OCI-LY7 (cell line): ENCODE data around the gene AOC3. TPM values are rescaled to one million over a fixed set of nuclear protein-coding genes. Genes with fewer than 3 reads are reported as not detected.

Source experiments
- BruUV-seq: library from RNA; stranded (reverse); fragments of 400-500 nt; replicated peaks from 2 replicates; lab custom pipeline; 2021; lab: Mats Ljungman, UMichigan
- CTCF ChIA-PET: fragments of 300-600 bp; sonication (Branson Sonifier 250); formaldehyde crosslinking; loops from one replicate; lab custom pipeline; 2022; ENCODE audit warnings: antibody characterized with exemption; ENCODE audit not compliant: unreplicated experiment; lab: Charles Lee
- POLR2A ChIA-PET: fragments of 300-600 bp; sonication (Branson Sonifier 250); formaldehyde crosslinking; loops from one replicate; lab custom pipeline; 2022; ENCODE audit warnings: antibody characterized with exemption; lab: Charles Lee
- DNase-seq: peaks from one replicate; pipeline ENCODE4 v3.0.0-alpha.2; 2015; ENCODE audit warnings: low spot score
- H2AFZ ChIP-seq: fragments of 200-600 bp; sonication (generic), shearing (Covaris generic); 2 replicates; pipeline ENCODE4 v1.6.1; 2014; ENCODE audit warnings: mild to moderate bottlenecking, antibody characterized with exemption, low read length, moderate library complexity
- H3K27ac ChIP-seq: fragments of 200-600 bp; sonication (generic); 2 replicates; pipeline ENCODE4 v1.5.1; 2014; ENCODE audit warnings: mixed run types, low read depth, mild to moderate bottlenecking, moderate library complexity, low read length, inconsistent platforms; ENCODE audit not compliant: poor library complexity, severe bottlenecking
- H3K36me3 ChIP-seq: fragments of 200-600 bp; sonication (generic); 2 replicates; pipeline ENCODE4 v1.6.1; 2014; ENCODE audit warnings: mild to moderate bottlenecking, antibody characterized with exemption, low read length, moderate library complexity, mixed read lengths; ENCODE audit not compliant: insufficient read depth
- H3K4me1 ChIP-seq: fragments of 200-600 bp; sonication (generic); 2 replicates; pipeline ENCODE4 v1.5.1; 2014; ENCODE audit warnings: mild to moderate bottlenecking, low read length; ENCODE audit not compliant: insufficient read depth, poor library complexity, severe bottlenecking
- H3K4me2 ChIP-seq: fragments of 200-600 bp; sonication (generic); 2 replicates; pipeline ENCODE4 v1.6.1; 2014; ENCODE audit warnings: mild to moderate bottlenecking, low read length
- H3K4me3 ChIP-seq: fragments of 200-600 bp; sonication (generic); 2 replicates; pipeline ENCODE4 v1.5.1; 2014; ENCODE audit warnings: mild to moderate bottlenecking, low read depth, low read length; ENCODE audit not compliant: poor library complexity, severe bottlenecking
- H3K79me2 ChIP-seq: fragments of 200-600 bp; sonication (generic); 2 replicates; pipeline ENCODE4 v1.6.1; 2016; ENCODE audit warnings: low read depth, mild to moderate bottlenecking, low read length, moderate library complexity, mixed read lengths; ENCODE audit not compliant: insufficient read depth
- H3K9me2 ChIP-seq: fragments of 200-600 bp; sonication (generic); 2 replicates; pipeline ENCODE4 v1.6.1; 2016; ENCODE audit warnings: mild to moderate bottlenecking, low read length, mixed read lengths; ENCODE audit not compliant: insufficient read depth
- H3K9me3 ChIP-seq: fragments of 200-600 bp; sonication (generic); 2 replicates; pipeline ENCODE4 v1.6.1; 2014; ENCODE audit warnings: mild to moderate bottlenecking, mixed run types, low read length, mixed read lengths
- H4K20me1 ChIP-seq: fragments of 200-600 bp; sonication (generic); 2 replicates; pipeline ENCODE4 v1.6.1; 2014; ENCODE audit warnings: mild to moderate bottlenecking, antibody characterized with exemption, low read length, moderate library complexity, mixed read lengths; ENCODE audit not compliant: insufficient read depth
- CTCF ChIP-seq: fragments of 200-600 bp; sonication (generic); conservative IDR thresholded peaks from 2 replicates; pipeline ENCODE4 v1.5.1; 2014; ENCODE audit warnings: mild to moderate bottlenecking, antibody characterized with exemption, low read length, moderate library complexity, mixed read lengths
- EZH2phosphoT487 ChIP-seq: fragments of 200-600 bp; sonication (generic); IDR thresholded peaks from 2 replicates; pipeline ENCODE4 v1.6.1; 2018; ENCODE audit warnings: low read depth, borderline replicate concordance, mild to moderate bottlenecking, mixed run types, antibody characterized with exemption, low read length, moderate library complexity, mixed read lengths
- intact Hi-C: fragments of 100-400 bp; cut with micrococcal nuclease; formaldehyde crosslinking; loops from one replicate; pipeline ENCODE4 v1.10.0; 2022; ENCODE audit not compliant: unreplicated experiment
- total RNA-seq, 2 experiments: library from RNA; depleted of rRNA in 1 of 2; stranded (reverse); fragments of >200 nt in 1 of 2; shearing (Covaris generic) in 1 of 2; gene quantifications; 2 replicates each; pipeline ENCODE4 v1.2.3, GENCODE V29; 2014 to 2022

The AOC3 gene
- total RNA-seq, 2 experiments from 2014 or later, result 0.73 to 2.5 TPM

DNA sequence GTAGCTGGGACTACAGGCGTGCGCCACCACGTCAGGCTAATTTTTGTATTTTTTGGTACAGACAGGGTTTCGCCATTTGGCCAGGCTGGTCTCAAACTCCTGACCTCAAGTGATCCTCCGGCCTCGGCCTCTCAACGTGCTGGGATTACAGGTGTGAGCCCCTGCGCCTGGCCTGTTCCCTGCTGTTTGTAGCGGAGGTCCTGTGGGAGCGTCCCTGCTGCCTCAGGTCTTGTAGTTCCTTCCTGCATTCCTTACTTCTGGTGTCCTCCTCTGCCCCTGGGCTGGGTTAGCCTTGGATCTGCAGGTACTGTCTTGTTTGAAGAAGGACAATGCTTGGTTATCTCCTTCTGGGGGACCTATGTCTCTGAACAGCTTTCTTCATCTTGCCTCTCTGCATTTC, 26.0 kb downstream of the AOC3 start:
- Histone ChIP-seq H3K27ac (no peak overlapping the region), H4K20me1 (no peaks in the 10 kb centered on the region), H3K4me2 (no peak overlapping the region), H3K9me3 (no peaks in the 10 kb centered on the region), H2AFZ (no peak overlapping the region), H3K4me3 (no peak overlapping the region), H3K9me2 (no peaks in the 10 kb centered on the region), H3K79me2 (no peaks in the 10 kb centered on the region), H3K36me3 (no peaks in the 10 kb centered on the region), H3K4me1 (no peaks in the 10 kb centered on the region)
- intact Hi-C loops, result no loop called here
- no peak for DNase-seq
- ChIA-PET CTCF (no interaction called here), POLR2A (interaction anchor here (1.4 kb wide), 1 partner anchor 43 kb away, joined by 6 read pairs; no protein-coding TSS in a partner anchor)
- no peak for TF ChIP-seq EZH2phosphoT487
- TF ChIP-seq CTCF, result no peak
- no TSS peak for BruUV-seq

DNA sequence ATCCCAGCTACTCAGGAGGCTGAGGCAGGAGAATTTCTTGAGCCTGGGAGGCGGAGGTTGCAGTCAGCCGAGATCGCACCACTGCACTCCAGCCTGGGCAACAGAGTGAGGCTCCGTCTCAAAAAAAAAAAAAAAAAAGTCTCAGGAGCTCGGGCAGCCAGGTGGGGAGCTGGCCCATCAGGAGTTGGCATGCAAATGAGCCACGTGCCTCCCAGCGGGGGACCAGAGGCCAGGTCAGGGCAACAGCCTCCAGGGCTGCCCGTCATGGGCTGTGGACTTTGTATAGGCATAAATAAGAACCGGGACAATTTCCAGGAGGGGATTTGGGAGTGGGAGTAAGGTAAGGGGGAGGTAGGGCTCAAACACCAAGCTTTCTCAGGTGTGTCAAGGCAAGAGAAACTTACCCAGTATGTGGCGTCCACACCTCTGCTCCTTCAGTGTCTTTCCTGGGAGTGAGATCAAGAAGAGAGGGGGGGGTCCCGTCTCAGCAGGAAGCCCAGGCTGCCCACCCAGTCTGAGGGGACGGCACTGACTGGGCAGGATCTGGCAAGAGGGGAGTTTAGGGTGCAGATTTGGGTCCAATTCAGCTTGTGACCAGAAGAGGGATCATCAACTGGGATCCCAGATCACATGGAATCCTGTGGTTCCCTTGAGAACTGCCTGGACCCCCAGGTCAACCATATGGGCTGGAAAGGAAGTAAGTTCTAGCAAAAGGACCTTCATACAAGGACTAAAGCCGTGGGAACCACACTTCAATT, 27.3 kb downstream of the AOC3 start:
- BruUV-seq, result no TSS peak
- no peak for DNase-seq
- no peak overlapping the region for H3K4me3 ChIP-seq
- no peak overlapping the region for H3K4me2 ChIP-seq
- intact Hi-C loops, result no loop called here
- H3K9me2 ChIP-seq, result no peaks in the 10 kb centered on the region
- H4K20me1 ChIP-seq, result no peaks in the 10 kb centered on the region
- POLR2A ChIA-PET, result no interaction called here
- TF ChIP-seq CTCF (no peak), EZH2phosphoT487 (no peak)
- H3K79me2 ChIP-seq, result no peaks in the 10 kb centered on the region
- H3K27ac ChIP-seq, result no peak overlapping the region
- CTCF ChIA-PET, result interaction anchor here (0.6 kb wide), 1 partner anchor 204 kb away, joined by 3 read pairs; no protein-coding TSS in a partner anchor
- no peaks in the 10 kb centered on the region for H3K4me1 ChIP-seq
- no peaks in the 10 kb centered on the region for H3K36me3 ChIP-seq
- H3K9me3 ChIP-seq, result no peaks in the 10 kb centered on the region
- H2AFZ ChIP-seq, result no peak overlapping the region

DNA sequence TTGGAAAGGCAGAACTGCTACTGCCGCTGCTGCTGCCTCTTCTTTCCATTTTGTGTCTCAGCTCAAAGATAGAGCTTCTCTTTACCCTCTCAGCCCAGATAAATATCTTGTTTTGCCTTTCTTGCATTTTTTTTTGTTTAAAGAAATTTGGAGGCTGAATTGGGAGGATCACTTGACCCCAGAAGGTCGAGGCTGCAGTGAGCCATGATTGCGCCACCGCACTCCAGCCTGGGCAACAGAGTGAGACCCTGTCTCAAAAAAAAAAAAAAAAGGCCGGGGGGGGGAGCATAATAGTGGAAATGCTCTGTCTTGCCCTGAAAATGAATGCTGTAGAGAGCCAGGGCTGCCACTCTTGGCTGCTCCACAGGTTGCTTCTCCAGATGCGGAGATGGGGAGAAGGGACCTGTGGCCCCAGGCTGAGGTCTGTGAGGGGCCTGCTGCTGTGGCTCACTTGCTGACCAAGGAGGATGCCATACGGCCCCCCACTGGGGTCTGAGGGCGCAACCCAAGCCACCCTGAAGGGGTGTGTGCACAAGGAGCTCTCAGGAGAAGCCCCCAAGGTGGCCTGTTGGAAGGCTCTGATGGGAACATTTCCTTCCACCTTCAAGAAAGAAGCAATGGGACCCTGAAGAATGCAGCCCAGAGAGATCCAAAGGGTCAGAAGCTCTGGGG, 28.1 kb downstream of the AOC3 start:
- Histone ChIP-seq H3K4me2 (no peak overlapping the region), H3K9me2 (no peaks in the 10 kb centered on the region), H3K4me1 (no peaks in the 10 kb centered on the region), H4K20me1 (no peaks in the 10 kb centered on the region), H3K4me3 (no peak overlapping the region), H3K9me3 (no peaks in the 10 kb centered on the region), H3K36me3 (no peaks in the 10 kb centered on the region), H3K79me2 (no peaks in the 10 kb centered on the region), H3K27ac (no peak overlapping the region), H2AFZ (no peak overlapping the region)
- DNase-seq, result no peak
- no peak for TF ChIP-seq EZH2phosphoT487
- no peak for TF ChIP-seq CTCF
- BruUV-seq, result no TSS peak
- intact Hi-C loops, result no loop called here
- POLR2A ChIA-PET, result no interaction called here
- CTCF ChIA-PET, result no interaction called here
